NK-92 (cell line): ENCODE results near the gene CDC37L1.

Source experiments
- DNase-seq: peaks from one replicate; lab custom pipeline; 2025; ENCODE audit not compliant: unreplicated experiment; lab: John Stamatoyannopoulos, UW

Gene CDC37L1

DNA sequence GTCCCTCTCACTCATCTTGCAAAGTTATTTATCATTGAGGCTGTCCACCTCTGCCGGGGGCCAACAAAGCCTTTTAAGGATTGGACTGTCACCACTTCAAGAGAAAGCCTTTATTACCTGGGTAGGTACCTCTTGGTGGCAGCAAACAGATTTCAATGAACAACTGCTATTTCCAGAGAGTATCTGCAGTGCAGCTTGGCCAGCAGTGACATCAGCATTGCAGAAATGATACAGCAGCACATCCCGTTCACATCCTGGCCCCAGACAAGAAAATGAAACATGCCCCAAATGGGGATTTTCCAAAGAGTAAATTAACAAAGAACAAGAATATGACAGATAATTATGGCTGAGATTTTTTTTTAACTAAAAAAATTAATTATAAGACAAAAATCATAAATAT is 10.8 kb upstream of the CDC37L1 start:
- DNase-seq: no peak

DNA sequence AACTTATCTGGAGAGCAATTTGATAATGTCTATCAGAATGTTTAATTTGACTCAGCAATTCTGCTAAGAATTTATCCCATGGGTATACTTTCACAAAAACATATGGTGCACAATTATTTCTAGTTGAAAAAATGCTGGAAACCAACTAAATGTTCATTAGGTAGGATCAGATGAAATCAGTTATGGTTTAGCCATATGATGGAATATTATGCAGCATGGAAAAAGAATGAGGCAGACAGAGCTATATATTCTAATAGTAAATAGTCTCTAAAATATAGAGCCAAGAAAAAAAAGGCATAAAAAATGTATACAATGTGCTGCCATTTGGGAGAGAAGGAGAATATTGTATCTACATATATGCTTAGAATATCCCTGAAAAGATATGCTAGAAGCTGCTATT is 9.5 kb upstream of the CDC37L1 start:
- DNase-seq: no peak

- DNase-seq: no peak
Measured at GRCh38 chr9:4670591-4670990, 8.8 kb upstream of the CDC37L1 start.

GRCh38 chr9:4671737-4672136 is 7.6 kb upstream of the CDC37L1 start:
- DNase-seq: no peak

- no peak for DNase-seq
Measured at GRCh38 chr9:4674783-4675182, 4.6 kb upstream of the CDC37L1 start.

- no peak for DNase-seq
Measured at GRCh38 chr9:4677392-4677791, 2.0 kb upstream of the CDC37L1 start.

GRCh38 chr9:4678679-4679267 is 596 bp upstream of the CDC37L1 start:
- DNase-seq: no peak

DNA sequence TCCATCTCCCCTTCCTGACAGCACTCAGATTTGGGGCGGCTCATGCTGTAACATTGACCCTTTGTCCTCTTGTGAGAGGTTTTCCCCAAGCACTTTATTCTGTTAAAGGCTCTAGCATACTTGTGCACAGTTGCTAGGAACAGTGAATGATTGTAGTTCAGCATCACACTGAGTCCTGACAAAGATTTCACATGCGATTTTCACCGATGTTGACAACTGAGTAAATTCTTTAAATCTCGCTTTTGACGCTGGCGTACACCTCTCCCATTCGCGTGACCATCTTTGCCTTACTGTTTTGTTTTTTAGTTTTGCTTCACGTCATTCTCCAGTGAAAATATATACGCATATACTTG is 780 bp downstream of the CDC37L1 start:
- no peak for DNase-seq

DNA sequence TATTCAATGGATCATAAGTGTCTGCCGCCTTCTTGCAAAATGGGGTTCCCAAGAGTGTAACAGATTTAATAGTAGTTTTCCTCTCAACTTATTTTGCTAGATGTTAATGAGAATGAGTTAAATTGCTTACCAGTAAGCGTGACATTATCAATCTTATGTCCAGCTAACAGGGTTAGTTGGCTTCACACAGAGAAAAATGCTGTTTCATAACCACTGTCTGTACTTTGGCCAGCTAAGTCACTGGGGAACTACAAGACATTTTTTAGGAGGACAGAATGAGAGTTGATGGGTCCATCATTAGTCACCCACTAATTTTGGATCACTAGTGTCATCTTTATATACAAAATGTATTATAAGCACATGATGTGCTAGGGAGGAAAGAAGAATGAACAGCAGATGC is 1.4 kb downstream of the CDC37L1 start:
- DNase-seq: no peak

DNA sequence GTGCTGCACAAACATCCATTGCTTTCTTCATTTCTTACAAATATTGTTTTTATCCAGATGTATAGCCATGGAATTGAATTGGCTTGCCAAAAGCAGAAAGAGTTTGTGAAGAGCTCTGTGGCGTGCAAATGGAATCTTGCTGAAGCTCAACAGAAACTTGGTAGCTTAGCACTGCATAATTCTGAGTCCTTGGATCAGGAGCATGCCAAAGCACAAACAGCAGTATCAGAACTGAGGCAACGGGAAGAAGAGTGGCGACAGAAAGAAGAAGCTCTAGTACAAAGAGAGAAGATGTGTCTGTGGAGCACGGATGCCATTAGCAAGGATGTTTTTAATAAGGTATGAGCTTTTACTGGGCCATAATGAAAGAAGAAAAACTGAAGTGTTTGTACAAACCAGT is 5.5 kb downstream of the CDC37L1 start:
- no peak for DNase-seq

DNA sequence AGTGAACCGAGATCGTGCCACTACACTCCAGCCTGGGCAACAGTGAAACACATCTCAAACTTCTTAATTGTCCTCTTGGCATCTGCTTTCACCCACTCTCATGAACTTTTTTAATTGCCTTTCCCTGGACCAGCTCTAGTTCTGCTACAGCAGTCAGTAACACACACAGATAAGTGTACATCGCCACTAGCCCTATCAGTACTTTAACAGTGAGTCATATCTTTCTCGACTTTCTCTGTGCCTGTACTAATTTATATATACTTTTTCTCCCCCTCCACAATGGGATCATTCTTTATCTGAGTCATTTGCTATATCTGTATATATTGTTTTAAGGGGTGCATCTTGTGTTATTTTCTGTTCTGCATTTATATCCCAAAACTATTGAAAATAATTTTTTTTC is 6.7 kb downstream of the CDC37L1 start:
- DNase-seq: no peak

DNA sequence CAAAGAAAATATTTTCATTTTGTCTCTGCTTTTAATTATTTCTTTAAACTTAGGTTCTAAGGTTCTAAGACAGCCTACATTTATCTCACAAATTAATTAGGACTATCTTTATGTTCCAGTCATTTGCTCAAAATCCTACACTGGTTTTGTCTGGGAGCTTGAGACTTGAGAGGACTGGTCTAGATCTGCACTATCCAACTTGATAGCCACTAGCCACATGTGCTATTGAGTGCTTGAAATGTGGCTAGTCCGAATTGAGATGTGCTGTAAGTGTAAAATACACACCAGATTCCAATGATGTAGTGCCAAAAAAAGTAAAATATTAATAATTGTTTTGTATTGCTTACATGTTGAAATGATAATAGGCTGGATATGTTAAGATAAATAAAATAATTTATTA is 7.2 kb downstream of the CDC37L1 start:
- no peak for DNase-seq

DNA sequence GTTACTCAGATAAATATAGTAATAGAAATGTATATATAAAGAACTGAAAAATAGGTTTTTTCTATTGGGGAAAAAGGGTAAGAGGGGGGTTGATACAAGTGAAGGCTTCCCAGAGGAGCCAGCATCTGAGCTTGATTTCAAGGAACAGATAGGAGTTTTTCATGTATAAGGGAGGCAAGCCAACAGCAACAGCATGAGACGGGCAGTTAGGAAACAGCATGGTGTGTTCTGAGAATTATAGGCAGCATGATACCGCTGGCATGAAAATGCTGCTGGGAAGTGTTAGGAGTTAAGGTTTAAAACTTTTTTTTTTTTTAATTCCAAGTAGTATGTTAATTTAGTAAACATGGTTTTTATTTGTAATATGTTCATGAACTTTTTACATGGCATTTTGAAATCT is 9.7 kb downstream of the CDC37L1 start:
- no peak for DNase-seq

GRCh38 chr9:4689687-4690104 is 10.3 kb downstream of the CDC37L1 start:
- DNase-seq: no peak

DNA sequence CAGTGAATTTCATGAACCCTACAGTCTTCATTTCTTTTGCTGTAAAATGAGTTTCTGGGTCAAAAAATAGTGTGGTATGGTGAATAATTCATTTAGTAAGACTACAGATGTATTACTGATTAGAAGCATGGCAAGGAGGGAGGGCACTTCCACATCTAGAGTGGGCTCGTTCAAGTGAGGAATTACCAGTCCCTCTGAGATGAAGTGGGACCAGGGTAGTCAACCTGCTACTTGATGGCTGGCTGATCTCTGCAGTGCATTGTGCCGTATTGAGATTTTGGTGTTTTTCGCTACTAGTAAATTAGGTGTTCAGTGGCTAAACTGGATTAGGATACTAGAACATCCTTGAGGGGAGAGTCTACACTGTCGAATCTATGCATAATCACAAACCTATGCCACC is 10.8 kb downstream of the CDC37L1 start:
- no peak for DNase-seq

- DNase-seq: no peak
Measured at GRCh38 chr9:4691795-4692194, 12.4 kb downstream of the CDC37L1 start.

- DNase-seq: no peak
Measured at GRCh38 chr9:4700091-4700490, 20.7 kb downstream of the CDC37L1 start.

- no peak for DNase-seq
Measured at GRCh38 chr9:4700932-4701331, 21.6 kb downstream of the CDC37L1 start.

DNA sequence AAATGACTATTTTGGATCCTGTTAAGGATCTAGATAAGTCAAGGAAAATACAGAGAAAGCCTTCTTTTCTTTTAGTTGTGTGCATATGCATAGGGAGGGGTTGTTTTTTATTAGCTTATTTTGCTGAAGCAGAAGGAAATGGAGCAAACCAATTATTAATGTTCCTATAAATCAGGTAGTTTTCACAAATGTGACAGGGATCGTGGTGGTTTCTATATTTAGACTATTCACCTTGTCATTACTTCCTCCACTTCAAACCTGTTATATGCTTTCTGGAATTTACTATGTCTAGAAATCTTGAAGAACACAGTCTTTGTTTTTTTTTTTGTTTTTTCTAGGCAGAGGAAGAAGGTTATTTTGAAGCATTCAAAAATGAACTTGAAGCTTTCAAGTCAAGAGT is 22.2 kb downstream of the CDC37L1 start:
- DNase-seq: no peak

- no peak for DNase-seq
Measured at GRCh38 chr9:4704129-4704528, 24.8 kb downstream of the CDC37L1 start.

- DNase-seq: no peak
Measured at GRCh38 chr9:4706021-4706420, 26.7 kb downstream of the CDC37L1 start.

GRCh38 chr9:4706971-4707622 is 27.7 kb downstream of the CDC37L1 start:
- no peak for DNase-seq

DNA sequence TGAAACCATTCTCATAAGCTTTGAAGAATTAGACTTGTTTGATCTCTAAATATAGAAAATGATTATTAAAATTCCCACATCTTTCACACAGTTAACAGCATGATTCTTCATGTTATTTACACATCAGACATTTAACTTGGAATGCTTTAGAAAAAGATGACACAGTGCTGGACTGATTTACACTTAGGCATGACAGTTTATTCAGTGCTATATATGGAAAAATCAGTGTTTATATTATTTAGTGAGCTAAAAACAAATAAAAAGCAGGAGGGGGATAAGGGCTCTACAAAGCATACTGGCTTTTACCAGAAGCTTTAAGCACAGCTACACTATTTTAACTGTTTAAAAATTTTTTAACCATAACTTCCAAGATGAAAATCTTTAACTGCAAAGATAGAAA is 30.0 kb downstream of the CDC37L1 start:
- no peak for DNase-seq
